ENCODE data around the gene TLR8.

Gene TLR8

GRCh38 chrX:12886545-12886944 is 19.9 kb upstream of the TLR8 start:
- Histone ChIP-seq H3K4me1 (ENCODE audit: low read depth, poor library complexity, severe bottlenecking) (peaks cover 79% of the 10 kb centered on the region), H3K4me2 (no peak overlapping the region), H3K27ac (peak overlapping the region; percentile 88), H4K20me1 (ENCODE audit: insufficient read depth) (no peaks in the 10 kb centered on the region), H3K36me3 (ENCODE audit: insufficient read depth) (no peaks in the 10 kb centered on the region), H3K79me2 (ENCODE audit: insufficient read depth, low read depth) (no peaks in the 10 kb centered on the region), H3K9ac (no peak overlapping the region), H3K4me3 (IDR thresholded peaks at IDR 0.05; ENCODE audit: insufficient read depth, low read depth, low read length) (no peak overlapping the region), H2AFZ (ENCODE audit: low read depth) (no peak overlapping the region), H3K27me3 (ENCODE audit: insufficient read depth, low read depth) (no peaks in the 10 kb centered on the region)
- TF ChIP-seq CTCF (conservative IDR thresholded peaks at IDR 0.05; ENCODE audit: low read depth, low read length): no peak

- H3K79me2 ChIP-seq (ENCODE audit: insufficient read depth, low read depth): no peaks in the 10 kb centered on the region
- peak overlapping the region; percentile 92; the same call in 1 of the 2 replicates for H3K4me2 ChIP-seq
- H3K27ac ChIP-seq: peak overlapping the region; percentile 88
- no peaks in the 10 kb centered on the region for H4K20me1 ChIP-seq (ENCODE audit: insufficient read depth)
- no peak overlapping the region for H3K9ac ChIP-seq
- H2AFZ ChIP-seq (ENCODE audit: low read depth): no peak overlapping the region
- no peak overlapping the region for H3K4me3 ChIP-seq (IDR thresholded peaks at IDR 0.05; ENCODE audit: insufficient read depth, low read depth, low read length)
- TF ChIP-seq CTCF (conservative IDR thresholded peaks at IDR 0.05; ENCODE audit: low read depth, low read length): no peak
- no peaks in the 10 kb centered on the region for H3K27me3 ChIP-seq (ENCODE audit: insufficient read depth, low read depth)
- peaks cover 79% of the 10 kb centered on the region for H3K4me1 ChIP-seq (ENCODE audit: low read depth, poor library complexity, severe bottlenecking)
- no peaks in the 10 kb centered on the region for H3K36me3 ChIP-seq (ENCODE audit: insufficient read depth)
Observed at GRCh38 chrX:12887141-12887540, 19.3 kb upstream of the TLR8 start.

GRCh38 chrX:12887767-12888166 is 18.7 kb upstream of the TLR8 start:
- no peak for TF ChIP-seq CTCF (conservative IDR thresholded peaks at IDR 0.05; ENCODE audit: low read depth, low read length)
- Histone ChIP-seq H3K4me2 (peak overlapping the region; percentile 92; the same call in 1 of the 2 replicates), H4K20me1 (ENCODE audit: insufficient read depth) (no peaks in the 10 kb centered on the region), H3K27me3 (ENCODE audit: insufficient read depth, low read depth) (no peaks in the 10 kb centered on the region), H2AFZ (ENCODE audit: low read depth) (no peak overlapping the region), H3K4me1 (ENCODE audit: low read depth, poor library complexity, severe bottlenecking) (peaks cover 82% of the 10 kb centered on the region), H3K36me3 (ENCODE audit: insufficient read depth) (no peaks in the 10 kb centered on the region), H3K4me3 (IDR thresholded peaks at IDR 0.05; ENCODE audit: insufficient read depth, low read depth, low read length) (no peak overlapping the region), H3K27ac (peak overlapping the region; percentile 88), H3K79me2 (ENCODE audit: insufficient read depth, low read depth) (no peaks in the 10 kb centered on the region), H3K9ac (no peak overlapping the region)

GRCh38 chrX:12890467-12890866 is 16.0 kb upstream of the TLR8 start:
- Histone ChIP-seq H3K9ac (peak overlapping the region; percentile 30; the same call in 1 of the 2 replicates), H3K4me3 (IDR thresholded peaks at IDR 0.05; ENCODE audit: insufficient read depth, low read depth, low read length) (no peak overlapping the region), H3K79me2 (ENCODE audit: insufficient read depth, low read depth) (no peaks in the 10 kb centered on the region), H3K27me3 (ENCODE audit: insufficient read depth, low read depth) (no peaks in the 10 kb centered on the region), H3K27ac (peak overlapping the region; percentile 88), H2AFZ (ENCODE audit: low read depth) (peak overlapping the region; percentile 38; the same call in 1 of the 2 replicates), H3K4me1 (ENCODE audit: low read depth, poor library complexity, severe bottlenecking) (peaks cover 97% of the 10 kb centered on the region), H3K36me3 (ENCODE audit: insufficient read depth) (no peaks in the 10 kb centered on the region), H3K4me2 (peak overlapping the region; percentile 92), H4K20me1 (ENCODE audit: insufficient read depth) (no peaks in the 10 kb centered on the region)
- no peak for TF ChIP-seq CTCF (conservative IDR thresholded peaks at IDR 0.05; ENCODE audit: low read depth, low read length)
